ENCODE measurements around the gene USP47. TPM values are rescaled to one million over a fixed set of nuclear protein-coding genes. Genes with fewer than 3 reads are reported as not detected.

Gene USP47
- total and polyA plus RNA-seq, 2 experiments from 2014 or later = 16.3 to 36.7 TPM

DNA sequence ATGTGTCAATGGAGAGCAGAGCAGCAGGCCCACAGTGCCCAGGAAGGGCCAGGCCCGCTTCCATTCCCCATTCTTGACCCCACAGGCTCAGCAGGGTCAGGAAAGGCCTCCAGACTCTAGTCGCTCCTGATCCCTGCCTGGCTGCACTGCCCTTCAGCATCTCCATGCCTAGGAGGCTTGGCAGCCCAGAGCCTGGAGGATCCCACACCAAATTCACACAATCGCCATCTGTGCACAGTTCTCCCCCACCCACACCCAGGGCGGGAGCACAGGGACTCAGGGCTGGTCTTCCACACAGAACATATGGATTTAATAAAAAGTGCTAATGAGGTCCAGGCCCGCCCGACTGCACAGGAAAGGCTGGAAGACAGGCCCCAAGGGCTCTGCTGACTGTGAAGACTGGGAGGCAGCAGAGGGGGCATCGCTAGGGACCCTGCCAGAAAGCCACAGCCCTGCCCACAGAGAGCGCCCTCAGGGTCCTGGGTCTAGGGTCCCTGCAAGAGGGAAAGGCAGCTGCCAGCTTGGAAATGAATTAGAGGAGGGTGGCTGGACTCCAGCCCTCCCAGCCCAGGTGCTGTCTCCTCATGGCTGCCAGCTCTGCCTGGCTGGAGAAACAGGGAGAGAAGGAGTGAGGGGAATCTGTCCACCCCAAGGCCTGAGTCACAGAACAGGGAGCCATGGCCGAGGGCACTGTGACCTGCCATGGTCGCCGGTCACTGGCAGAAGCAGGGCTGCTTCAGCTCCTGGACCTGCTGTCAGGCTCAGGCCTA lies 126.9 kb downstream of the USP47 start (continued):
- TF ChIP-seq, protein P1, sequence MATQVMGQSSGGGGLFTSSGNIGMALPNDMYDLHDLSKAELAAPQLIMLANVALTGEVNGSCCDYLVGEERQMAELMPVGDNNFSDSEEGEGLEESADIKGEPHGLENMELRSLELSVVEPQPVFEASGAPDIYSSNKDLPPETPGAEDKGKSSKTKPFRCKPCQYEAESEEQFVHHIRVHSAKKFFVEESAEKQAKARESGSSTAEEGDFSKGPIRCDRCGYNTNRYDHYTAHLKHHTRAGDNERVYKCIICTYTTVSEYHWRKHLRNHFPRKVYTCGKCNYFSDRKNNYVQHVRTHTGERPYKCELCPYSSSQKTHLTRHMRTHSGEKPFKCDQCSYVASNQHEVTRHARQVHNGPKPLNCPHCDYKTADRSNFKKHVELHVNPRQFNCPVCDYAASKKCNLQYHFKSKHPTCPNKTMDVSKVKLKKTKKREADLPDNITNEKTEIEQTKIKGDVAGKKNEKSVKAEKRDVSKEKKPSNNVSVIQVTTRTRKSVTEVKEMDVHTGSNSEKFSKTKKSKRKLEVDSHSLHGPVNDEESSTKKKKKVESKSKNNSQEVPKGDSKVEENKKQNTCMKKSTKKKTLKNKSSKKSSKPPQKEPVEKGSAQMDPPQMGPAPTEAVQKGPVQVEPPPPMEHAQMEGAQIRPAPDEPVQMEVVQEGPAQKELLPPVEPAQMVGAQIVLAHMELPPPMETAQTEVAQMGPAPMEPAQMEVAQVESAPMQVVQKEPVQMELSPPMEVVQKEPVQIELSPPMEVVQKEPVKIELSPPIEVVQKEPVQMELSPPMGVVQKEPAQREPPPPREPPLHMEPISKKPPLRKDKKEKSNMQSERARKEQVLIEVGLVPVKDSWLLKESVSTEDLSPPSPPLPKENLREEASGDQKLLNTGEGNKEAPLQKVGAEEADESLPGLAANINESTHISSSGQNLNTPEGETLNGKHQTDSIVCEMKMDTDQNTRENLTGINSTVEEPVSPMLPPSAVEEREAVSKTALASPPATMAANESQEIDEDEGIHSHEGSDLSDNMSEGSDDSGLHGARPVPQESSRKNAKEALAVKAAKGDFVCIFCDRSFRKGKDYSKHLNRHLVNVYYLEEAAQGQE (IDR thresholded peaks at IDR 0.05; ENCODE audit: unreplicated experiment) = no peak
- TF ChIP-seq NANOG (IDR thresholded peaks at IDR 0.05; ENCODE audit: borderline replicate concordance) = no peak
- TF ChIP-seq, protein P2, sequence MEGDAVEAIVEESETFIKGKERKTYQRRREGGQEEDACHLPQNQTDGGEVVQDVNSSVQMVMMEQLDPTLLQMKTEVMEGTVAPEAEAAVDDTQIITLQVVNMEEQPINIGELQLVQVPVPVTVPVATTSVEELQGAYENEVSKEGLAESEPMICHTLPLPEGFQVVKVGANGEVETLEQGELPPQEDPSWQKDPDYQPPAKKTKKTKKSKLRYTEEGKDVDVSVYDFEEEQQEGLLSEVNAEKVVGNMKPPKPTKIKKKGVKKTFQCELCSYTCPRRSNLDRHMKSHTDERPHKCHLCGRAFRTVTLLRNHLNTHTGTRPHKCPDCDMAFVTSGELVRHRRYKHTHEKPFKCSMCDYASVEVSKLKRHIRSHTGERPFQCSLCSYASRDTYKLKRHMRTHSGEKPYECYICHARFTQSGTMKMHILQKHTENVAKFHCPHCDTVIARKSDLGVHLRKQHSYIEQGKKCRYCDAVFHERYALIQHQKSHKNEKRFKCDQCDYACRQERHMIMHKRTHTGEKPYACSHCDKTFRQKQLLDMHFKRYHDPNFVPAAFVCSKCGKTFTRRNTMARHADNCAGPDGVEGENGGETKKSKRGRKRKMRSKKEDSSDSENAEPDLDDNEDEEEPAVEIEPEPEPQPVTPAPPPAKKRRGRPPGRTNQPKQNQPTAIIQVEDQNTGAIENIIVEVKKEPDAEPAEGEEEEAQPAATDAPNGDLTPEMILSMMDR (conservative IDR thresholded peaks at IDR 0.05; ENCODE audit: low read depth in 2 of 2) = no peak

DNA sequence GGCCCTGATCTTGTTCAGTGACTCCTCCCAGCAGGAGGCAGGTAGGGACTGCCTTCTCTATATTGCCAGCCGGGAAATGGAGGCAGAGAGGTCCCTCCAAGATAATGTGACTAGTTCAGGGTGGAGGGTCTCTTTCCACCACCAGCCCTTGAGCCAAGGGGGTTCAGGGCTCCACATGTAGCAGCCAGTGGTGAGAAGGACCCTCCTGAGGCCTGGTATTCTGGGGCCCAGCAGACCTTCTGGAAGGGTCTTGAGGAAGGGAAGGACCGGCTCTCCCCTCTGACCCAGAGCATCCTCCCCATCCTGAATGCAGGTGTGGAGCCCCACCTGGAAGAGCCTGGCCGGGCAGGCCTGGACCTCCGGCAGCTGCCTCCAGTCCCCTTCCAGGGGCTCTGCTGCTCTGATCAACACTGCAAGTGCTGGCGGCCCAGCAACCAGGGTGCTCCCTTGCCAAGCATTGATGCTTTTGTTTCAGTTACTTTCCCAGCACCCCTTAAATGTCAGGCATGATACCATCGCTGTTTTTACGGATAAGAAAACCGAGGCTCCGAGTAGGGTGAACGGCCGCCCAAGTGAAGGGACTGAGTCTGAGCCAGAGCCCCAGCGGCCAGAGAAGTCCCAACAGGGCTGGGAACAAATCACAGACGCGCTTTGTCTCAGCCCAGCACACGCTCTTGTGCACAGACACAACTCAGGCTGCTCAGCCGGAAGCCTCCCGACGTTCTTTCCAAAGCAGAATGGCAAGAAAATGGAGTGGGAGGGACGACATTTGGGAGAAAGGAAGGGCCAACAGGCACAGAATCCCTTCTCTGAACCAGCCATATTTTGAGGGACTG lies 127.8 kb downstream of the USP47 start:
- H3K4me2 ChIP-seq = no peak overlapping the region
- peaks cover 9% of the 10 kb centered on the region for H3K4me1 Mint-ChIP-seq
- no peak overlapping the region for H3K27ac Mint-ChIP-seq
- H3K36me3 ChIP-seq (ENCODE audit: insufficient read depth) = no peaks in the 10 kb centered on the region
- no peaks in the 10 kb centered on the region for H4K20me1 ChIP-seq (replicated peaks; ENCODE audit: insufficient read depth)
- H3K79me2 ChIP-seq (replicated peaks; ENCODE audit: insufficient read depth) = no peaks in the 10 kb centered on the region
- no peak for DNase-seq (ENCODE audit: low spot score)
- H3K4me3 ChIP-seq = no peak overlapping the region
- H3K9me3 Mint-ChIP-seq = no peaks in the 10 kb centered on the region
- ATAC-seq = no peak
- TF ChIP-seq, protein P3, sequence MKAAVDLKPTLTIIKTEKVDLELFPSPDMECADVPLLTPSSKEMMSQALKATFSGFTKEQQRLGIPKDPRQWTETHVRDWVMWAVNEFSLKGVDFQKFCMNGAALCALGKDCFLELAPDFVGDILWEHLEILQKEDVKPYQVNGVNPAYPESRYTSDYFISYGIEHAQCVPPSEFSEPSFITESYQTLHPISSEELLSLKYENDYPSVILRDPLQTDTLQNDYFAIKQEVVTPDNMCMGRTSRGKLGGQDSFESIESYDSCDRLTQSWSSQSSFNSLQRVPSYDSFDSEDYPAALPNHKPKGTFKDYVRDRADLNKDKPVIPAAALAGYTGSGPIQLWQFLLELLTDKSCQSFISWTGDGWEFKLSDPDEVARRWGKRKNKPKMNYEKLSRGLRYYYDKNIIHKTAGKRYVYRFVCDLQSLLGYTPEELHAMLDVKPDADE (IDR thresholded peaks at IDR 0.05) = no peak
- TF ChIP-seq CREB1 (CRISPR knock-in tag; IDR thresholded peaks at IDR 0.05; ENCODE audit: low read depth) (no peak), ZNF114 (CRISPR knock-in tag; IDR thresholded peaks at IDR 0.05) (no peak), NANOG (IDR thresholded peaks at IDR 0.05; ENCODE audit: borderline replicate concordance) (no peak), JUNB (IDR thresholded peaks at IDR 0.05; ENCODE audit: unreplicated experiment) (no peak), EZH2phosphoT487 (IDR thresholded peaks at IDR 0.05; ENCODE audit: unreplicated experiment) (no peak), POLR2AphosphoS5 (IDR thresholded peaks at IDR 0.05; ENCODE audit: low read depth) (no peak), ZNF331 (CRISPR knock-in tag; IDR thresholded peaks at IDR 0.05; ENCODE audit: low read depth) (no peak), STAT1 (IDR thresholded peaks at IDR 0.05; ENCODE audit: unreplicated experiment) (no peak)
- TF ChIP-seq, protein P2 (conservative IDR thresholded peaks at IDR 0.05; ENCODE audit: low read depth in 2 of 2) = no peak
- TF ChIP-seq, protein P1 (IDR thresholded peaks at IDR 0.05; ENCODE audit: unreplicated experiment) = no peak
- H3K4me1 ChIP-seq (ENCODE audit: insufficient read depth) = no peaks in the 10 kb centered on the region
- 0 out of 3 replicates have a peak, but pooled peaks cover 2% of the 10 kb centered on the region for H3K36me3 Mint-ChIP-seq (ENCODE audit: low read depth)
- no peak overlapping the region for H3K4me3 Mint-ChIP-seq
- H2AFZ ChIP-seq = no peak overlapping the region
- H3K27me3 Mint-ChIP-seq (ENCODE audit: insufficient read depth, low read depth, poor library complexity) = peaks cover 12% of the 10 kb centered on the region
- H3K27ac ChIP-seq (ENCODE audit: low read depth) = no peak overlapping the region
- H3K27me3 ChIP-seq (ENCODE audit: insufficient read depth) = no peaks in the 10 kb centered on the region
- H3K9me2 ChIP-seq (ENCODE audit: insufficient read depth) = no peaks in the 10 kb centered on the region
- no peaks in the 10 kb centered on the region for H3F3A ChIP-seq (replicated peaks; ENCODE audit: low read depth)
